GM19043 (cell line): ENCODE data around the gene FAM13C.

ENCODE experiments used
- ATAC-seq: cut with Tn5 transposase; IDR thresholded peaks from one replicate; pipeline ENCODE4 v1.9.1; 2021; ENCODE audit warnings: low read depth; ENCODE audit not compliant: unreplicated experiment

FAM13C gene

DNA sequence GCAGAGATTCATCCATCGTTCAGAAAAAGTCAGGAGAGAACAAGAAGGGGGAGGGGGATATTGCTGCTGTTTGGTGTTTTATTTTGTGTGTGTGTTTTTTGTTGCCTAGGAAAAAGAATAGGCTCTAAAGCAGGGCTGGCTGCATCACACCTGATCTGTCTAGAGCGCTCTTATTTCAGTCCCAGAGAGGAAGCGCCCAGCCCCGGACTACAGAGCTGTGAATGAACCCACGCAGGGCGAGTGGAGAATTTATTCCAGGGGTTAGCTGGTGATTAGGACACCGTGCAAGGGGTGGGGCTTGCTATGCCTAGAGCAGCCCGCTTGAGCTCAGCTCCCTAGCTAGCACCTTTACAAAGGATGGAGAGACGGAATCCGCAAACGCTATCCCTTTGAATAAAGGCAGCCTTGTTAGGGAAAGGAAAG is 621 bp upstream of the FAM13C start:
- no peak for ATAC-seq

GRCh38 chr10:59361663-59362143 is 646 bp downstream of the FAM13C start:
- ATAC-seq: no peak

DNA sequence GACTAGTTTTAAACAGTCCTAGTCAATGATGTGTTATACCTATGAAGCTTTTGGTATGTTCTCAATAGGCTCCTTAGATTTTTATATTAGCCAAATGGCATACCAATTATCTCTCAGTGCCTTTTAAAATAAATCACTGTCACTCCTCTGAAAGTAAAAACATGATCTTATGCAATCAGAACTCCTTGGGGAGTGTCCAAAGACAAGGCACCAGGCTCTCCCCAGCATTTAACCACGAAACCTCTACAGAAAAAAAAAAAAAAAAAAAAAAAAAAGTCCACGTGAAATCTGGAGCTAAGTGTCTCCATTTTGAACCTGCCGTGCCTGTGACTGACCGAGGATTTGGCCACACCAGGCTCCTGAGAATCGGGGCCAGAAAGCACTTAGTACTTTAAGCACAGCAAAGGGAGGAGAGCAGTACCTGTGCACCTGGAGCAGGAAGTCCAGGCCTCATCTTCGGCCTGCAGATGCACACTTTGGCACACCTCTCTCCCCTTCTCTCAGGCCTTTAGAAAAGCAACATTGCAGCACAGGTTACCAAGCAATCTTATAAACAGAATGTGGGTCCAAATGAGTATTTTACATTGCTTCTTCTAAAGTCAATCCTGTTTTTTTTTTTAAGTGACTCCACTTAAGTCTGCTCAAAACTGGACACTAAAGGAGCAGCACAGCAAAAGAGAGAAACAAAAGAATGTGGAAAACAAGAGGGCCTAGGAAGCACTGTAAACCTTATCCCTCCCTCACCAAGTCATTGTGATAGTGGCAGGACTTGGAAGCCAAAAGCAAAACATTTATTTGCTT is 1.5 kb downstream of the FAM13C start:
- no peak for ATAC-seq

- no peak for ATAC-seq
Measured at GRCh38 chr10:59358576-59358975, 3.8 kb downstream of the FAM13C start.

GRCh38 chr10:59354434-59354833 is 7.9 kb downstream of the FAM13C start:
- ATAC-seq: no peak

GRCh38 chr10:59350558-59350957 is 11.8 kb downstream of the FAM13C start:
- ATAC-seq: no peak

DNA sequence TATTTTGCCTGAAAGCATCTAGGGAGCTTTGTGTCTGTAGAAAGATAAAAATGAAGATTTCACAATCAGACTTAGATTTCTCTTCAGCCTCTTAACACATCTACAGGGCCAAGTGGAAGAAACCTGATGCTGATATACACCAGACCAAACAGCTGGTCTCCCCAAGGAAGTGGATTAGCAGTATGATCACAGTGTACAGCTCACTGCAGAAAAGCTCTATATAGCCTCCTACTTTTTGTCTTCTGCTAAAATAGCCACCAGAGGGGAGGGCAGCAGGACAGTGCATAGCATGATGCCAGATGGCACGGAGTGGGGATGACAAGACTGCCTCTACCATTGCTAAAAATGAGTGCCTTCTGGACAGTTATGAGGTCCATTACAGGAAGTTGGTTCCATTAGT is 16.0 kb downstream of the FAM13C start:
- ATAC-seq: no peak

GRCh38 chr10:59342723-59343122 is 19.6 kb downstream of the FAM13C start:
- ATAC-seq: no peak

GRCh38 chr10:59342000-59342399 is 20.3 kb downstream of the FAM13C start:
- no peak for ATAC-seq

DNA sequence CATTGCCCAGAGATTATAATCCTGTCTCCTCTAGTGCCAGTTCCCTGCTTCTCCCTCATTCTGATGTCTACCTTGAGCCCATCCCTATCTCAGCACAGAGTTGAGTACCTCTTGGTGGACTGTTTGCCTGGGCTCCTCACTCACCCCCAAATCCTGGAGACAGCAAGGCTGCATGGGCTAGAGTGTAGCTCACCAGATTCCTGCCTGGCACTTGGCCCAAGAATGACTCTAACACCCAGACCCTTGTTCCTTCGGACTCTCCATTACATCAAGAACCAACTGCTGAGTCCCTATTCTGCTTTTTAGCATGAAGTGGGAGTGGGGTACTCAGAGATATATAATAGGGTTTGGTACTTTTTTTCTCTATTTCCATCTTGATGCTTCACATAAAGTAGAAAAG is 22.1 kb downstream of the FAM13C start:
- no peak for ATAC-seq

- no peak for ATAC-seq
Measured at GRCh38 chr10:59339351-59339750, 23.0 kb downstream of the FAM13C start.

- ATAC-seq: no peak
Measured at GRCh38 chr10:59337201-59337652, 25.1 kb downstream of the FAM13C start.

DNA sequence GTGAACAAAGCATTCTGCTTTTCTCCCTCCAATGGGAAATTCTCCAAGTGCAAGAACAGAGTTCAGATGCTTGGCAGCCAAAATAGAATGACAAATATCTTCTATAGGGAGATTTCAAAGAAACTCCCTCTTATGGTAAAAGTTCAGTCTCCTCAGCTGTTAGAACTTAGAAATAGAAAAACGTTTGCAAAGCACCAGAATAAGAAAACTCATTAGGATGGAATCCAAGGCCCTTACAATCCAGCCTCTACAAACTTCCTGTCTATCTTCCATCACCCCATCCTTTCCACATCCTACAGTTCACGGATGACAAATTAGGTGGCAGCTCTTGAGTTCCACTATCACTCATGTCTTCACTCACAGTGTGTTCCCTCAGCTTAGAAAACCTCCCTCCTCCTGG is 25.7 kb downstream of the FAM13C start:
- ATAC-seq: no peak

DNA sequence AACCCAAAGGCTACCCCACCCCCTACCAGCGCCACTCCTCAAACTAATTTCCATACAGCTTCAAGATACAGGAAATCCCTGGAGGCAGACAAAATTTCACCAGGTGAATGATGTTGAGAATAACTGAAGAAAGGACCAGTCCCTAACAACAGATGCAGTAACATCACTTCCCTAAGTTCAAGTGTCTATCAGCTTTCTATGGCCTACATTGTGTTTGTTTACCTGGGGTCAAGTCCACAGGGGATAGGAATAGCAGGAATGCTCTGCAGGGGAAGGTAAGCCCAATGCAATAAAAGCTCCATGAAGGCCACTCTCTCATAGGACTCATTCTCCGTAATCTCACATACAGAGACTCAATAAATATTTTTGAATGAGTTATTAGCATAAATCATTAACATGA is 26.9 kb downstream of the FAM13C start:
- ATAC-seq: no peak

DNA sequence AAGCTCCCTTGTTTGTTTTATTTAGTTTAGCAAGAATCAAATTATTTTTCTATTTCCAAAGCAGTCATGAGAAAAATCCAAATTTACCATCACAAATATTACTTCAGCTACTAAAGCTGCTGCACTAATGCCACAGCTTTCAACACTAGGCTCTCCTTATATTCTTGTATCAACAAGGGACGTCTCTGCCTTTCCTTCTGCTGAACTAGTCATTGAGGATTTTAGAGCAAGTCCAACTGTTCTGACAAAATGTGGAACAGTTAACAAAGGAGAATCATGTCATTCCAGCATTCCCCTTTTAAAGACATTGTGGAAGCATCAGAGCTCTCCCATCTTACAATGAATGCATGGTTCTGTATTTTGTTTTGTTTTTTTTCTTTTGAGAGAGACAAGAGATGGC is 28.6 kb downstream of the FAM13C start:
- ATAC-seq: no peak

GRCh38 chr10:59332581-59332980 is 29.8 kb downstream of the FAM13C start:
- no peak for ATAC-seq

- ATAC-seq: no peak
Measured at GRCh38 chr10:59331661-59332060, 30.7 kb downstream of the FAM13C start.

DNA sequence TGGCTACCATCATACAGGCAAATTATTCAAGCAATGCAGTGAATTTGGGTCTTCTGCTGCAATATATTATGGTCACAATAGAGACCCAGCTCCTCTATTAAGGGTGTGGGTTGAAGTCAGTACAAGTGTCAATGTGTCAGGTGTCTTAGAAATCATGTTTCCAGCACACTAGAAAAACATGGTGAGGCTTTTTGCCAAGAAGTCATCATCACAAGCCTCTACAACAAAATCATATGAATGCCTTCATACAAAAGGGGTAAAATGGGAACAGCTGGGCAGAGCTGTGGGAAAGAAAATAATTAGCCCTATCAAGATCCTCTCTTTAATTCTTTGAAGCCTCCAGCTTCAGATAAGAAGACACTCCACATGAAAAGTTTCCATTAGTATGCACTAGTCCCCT is 37.2 kb downstream of the FAM13C start:
- no peak for ATAC-seq

DNA sequence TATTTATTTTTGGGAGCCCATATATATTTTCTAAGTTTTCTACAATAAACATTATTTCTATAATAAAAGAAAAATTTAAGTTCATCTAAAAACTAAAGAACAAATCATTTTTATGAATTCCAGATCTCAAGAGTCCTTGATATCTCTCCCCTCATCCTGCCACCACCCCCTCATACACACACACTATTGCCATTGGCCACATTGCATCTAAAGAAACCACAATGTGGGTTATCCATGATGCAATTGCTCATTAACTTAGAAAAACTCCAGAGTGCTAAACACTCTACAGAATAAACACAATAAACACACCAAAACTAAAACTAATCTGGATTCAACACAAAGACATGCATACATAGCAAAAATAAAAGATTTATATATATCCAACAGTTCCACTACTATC is 37.8 kb downstream of the FAM13C start:
- ATAC-seq: no peak

DNA sequence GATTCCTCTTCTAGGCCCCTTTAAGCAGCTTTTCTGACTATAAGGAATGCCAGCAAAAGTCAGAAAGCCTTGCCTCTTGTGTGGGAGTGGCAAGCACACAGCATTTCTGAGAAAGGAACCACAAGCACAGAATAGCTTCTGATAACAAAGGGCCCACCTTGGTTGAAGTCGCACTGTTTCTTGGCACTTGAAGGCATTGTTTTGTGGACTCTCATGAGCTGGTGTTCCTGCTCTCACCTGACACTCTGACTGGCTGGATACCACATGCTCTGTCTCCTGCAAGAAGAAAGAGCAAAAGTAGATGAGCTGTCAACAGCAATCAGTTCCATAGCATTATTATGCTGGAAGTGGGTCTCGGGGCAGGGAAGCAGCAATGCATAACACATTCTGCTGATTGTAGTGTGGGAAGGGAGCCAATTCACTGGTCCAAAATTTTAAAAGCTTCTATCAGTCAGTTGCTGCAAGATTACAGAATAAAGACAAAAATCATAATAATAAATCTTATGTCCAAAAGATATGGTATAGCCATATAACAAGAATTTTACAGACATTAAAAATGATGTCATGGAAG is 38.4 kb downstream of the FAM13C start:
- ATAC-seq: no peak

GRCh38 chr10:59323036-59323459 is 39.3 kb downstream of the FAM13C start:
- no peak for ATAC-seq

- ATAC-seq: no peak
Measured at GRCh38 chr10:59322131-59322530, 40.2 kb downstream of the FAM13C start.
